Measurements from ENCODE around the gene CPS1. TPM values are rescaled to one million over a fixed set of nuclear protein-coding genes. Genes with fewer than 3 reads are reported as not detected.

The CPS1 gene
- total and polyA plus RNA-seq, 2 of the 4 experiments (the other 2 are of a cell fraction) = 5.4 to 20.1 TPM

DNA sequence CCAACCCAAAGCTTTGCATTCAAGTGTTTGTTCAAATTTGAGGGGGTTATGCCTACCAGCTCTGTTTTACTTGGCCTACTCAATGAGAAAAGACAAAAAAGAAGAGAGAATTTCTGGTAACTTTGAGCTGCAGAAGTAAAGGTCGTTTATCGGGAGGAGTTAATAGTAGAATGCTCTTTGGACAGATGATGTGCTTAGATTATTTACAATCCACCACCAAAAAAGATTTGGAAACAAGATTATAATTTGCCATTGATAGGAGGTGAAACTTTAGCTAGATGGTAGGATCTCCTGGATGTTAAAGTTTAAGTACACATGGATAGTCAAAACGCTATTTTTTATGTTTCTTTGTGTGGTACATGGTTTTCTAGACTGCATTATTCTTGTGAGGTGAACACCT, 24.9 kb upstream of the CPS1 start:
- H3K14ac ChIP-seq (replicated peaks; ENCODE audit: low read depth, low read length) = no peak overlapping the region
- no peak overlapping the region for H3K27ac ChIP-seq (ENCODE audit: insufficient read depth, low read length)
- TF ChIP-seq CHD1 (IDR thresholded peaks at IDR 0.05; ENCODE audit: low read depth, low read length) (no peak), POLR2A (IDR thresholded peaks at IDR 0.05; ENCODE audit: low read depth, low read length) (no peak), RFX5 (IDR thresholded peaks at IDR 0.05; ENCODE audit: low read depth, low read length) (no peak), NFE2L2 (IDR thresholded peaks at IDR 0.05; ENCODE audit: low read depth, low read length) (no peak), MAFK (IDR thresholded peaks at IDR 0.05; ENCODE audit: low read depth, low read length) (no peak), CEBPB (IDR thresholded peaks at IDR 0.05; ENCODE audit: low read depth, low read length) (no peak), BHLHE40 (IDR thresholded peaks at IDR 0.05; ENCODE audit: low read depth, low read length) (no peak)
- TF ChIP-seq, protein P1, sequence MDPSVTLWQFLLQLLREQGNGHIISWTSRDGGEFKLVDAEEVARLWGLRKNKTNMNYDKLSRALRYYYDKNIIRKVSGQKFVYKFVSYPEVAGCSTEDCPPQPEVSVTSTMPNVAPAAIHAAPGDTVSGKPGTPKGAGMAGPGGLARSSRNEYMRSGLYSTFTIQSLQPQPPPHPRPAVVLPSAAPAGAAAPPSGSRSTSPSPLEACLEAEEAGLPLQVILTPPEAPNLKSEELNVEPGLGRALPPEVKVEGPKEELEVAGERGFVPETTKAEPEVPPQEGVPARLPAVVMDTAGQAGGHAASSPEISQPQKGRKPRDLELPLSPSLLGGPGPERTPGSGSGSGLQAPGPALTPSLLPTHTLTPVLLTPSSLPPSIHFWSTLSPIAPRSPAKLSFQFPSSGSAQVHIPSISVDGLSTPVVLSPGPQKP (IDR thresholded peaks at IDR 0.05; ENCODE audit: borderline replicate concordance, low read depth, low read length) = no peak
- TF ChIP-seq, protein P2, sequence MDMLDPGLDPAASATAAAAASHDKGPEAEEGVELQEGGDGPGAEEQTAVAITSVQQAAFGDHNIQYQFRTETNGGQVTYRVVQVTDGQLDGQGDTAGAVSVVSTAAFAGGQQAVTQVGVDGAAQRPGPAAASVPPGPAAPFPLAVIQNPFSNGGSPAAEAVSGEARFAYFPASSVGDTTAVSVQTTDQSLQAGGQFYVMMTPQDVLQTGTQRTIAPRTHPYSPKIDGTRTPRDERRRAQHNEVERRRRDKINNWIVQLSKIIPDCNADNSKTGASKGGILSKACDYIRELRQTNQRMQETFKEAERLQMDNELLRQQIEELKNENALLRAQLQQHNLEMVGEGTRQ (IDR thresholded peaks at IDR 0.05; ENCODE audit: low read depth, low read length) = no peak
- BruUV-seq (replicated peaks) = no TSS peak
- H2AK9ac ChIP-seq (replicated peaks; ENCODE audit: low read depth, low read length, poor library complexity) = no peak overlapping the region
- H2BK120ac ChIP-seq (ENCODE audit: low read depth, low read length) = no peak overlapping the region
- CTCF ChIA-PET = no interaction called here
- H4K20me1 ChIP-seq (ENCODE audit: insufficient read depth, low read length) = no peaks in the 10 kb centered on the region
- no peak overlapping the region for H4K91ac ChIP-seq (ENCODE audit: insufficient read depth, low read depth, low read length)
- DNase-seq (no peak), ATAC-seq (ENCODE audit: low read depth) (no peak)
- no peaks in the 10 kb centered on the region for H3K4me1 ChIP-seq (ENCODE audit: control insufficient read depth, insufficient read depth, low read length)
- no peaks in the 10 kb centered on the region for H3K79me1 ChIP-seq (ENCODE audit: low read depth in 1 of 2, low read length in 2 of 2)
- dilution Hi-C loops (cut with HindIII; ENCODE audit: low sequenced_read_pairs, unreplicated experiment) = no loop called here
- H3K56ac ChIP-seq (ENCODE audit: extremely low read depth, insufficient read depth, low read length) = no peak overlapping the region
- in situ Hi-C loops (cut with MboI; ENCODE audit: low sequenced_read_pairs) = no loop called here
- H3K4ac ChIP-seq (ENCODE audit: low read depth, low read length) = no peak overlapping the region
- no peak overlapping the region for H4K8ac ChIP-seq (ENCODE audit: low read depth in 2 of 2, low read length in 2 of 2)
- H4K5ac ChIP-seq (ENCODE audit: low read depth, low read length) = no peak overlapping the region
- H3K9ac ChIP-seq (ENCODE audit: low read depth, low read length) = no peak overlapping the region
- no peaks in the 10 kb centered on the region for H3K9me3 ChIP-seq (ENCODE audit: control insufficient read depth, insufficient read depth, low read length)
- H2AFZ ChIP-seq (replicated peaks; ENCODE audit: low read length, poor library complexity) = no peak overlapping the region
- no peak overlapping the region for H3K4me2 ChIP-seq (ENCODE audit: low read depth, low read length)
- no peak overlapping the region for H2BK15ac ChIP-seq (ENCODE audit: low read depth, low read length)
- no peak overlapping the region for H2BK20ac ChIP-seq (ENCODE audit: low read depth, low read length)
- no peak overlapping the region for H3K18ac ChIP-seq (ENCODE audit: low read depth, low read length)
- intact Hi-C loops (cut with micrococcal nuclease) = no loop called here
- no CpG with 5 or more reads among the region's 3 CpGs for WGBS, 2 experiments (ENCODE audit: extremely low coverage in 2 of 2, insufficient read length in 1 of 2)
- H3K4me3 ChIP-seq (ENCODE audit: insufficient read depth, low read depth, low read length) = no peak overlapping the region
- no peak overlapping the region for H3K23ac ChIP-seq (ENCODE audit: low read depth, low read length)
- no peaks in the 10 kb centered on the region for H3K27me3 ChIP-seq (ENCODE audit: control insufficient read depth, insufficient read depth, low read length)
- no peaks in the 10 kb centered on the region for H3K36me3 ChIP-seq (ENCODE audit: control insufficient read depth, insufficient read depth, low read length)
- POLR2A ChIA-PET (ENCODE audit: unreplicated experiment) = no interaction called here
- no peak overlapping the region for H2BK5ac ChIP-seq (ENCODE audit: low read depth, low read length, poor library complexity, severe bottlenecking)
- no peaks in the 10 kb centered on the region; the same call in 1 of the 2 replicates for H3K9me1 ChIP-seq (ENCODE audit: insufficient read depth, low read length)
- no peak overlapping the region for H2AK5ac ChIP-seq (ENCODE audit: low read depth, low read length)

Measured in IMR-90 (cell line).